LNCAP (cell line): Measurements from ENCODE around the gene TTLL8.

Experiments
- TF ChIP-seq, protein P1 (sequence below): fragments of 450-650 bp; IDR thresholded peaks from 2 replicates; pipeline ENCODE4 v1.5.1; 2017; ENCODE audit warnings: mild to moderate bottlenecking

Gene TTLL8

GRCh38 chr22:50081426-50082196 is 23.5 kb upstream of the TTLL8 start:
- TF ChIP-seq, protein P1, sequence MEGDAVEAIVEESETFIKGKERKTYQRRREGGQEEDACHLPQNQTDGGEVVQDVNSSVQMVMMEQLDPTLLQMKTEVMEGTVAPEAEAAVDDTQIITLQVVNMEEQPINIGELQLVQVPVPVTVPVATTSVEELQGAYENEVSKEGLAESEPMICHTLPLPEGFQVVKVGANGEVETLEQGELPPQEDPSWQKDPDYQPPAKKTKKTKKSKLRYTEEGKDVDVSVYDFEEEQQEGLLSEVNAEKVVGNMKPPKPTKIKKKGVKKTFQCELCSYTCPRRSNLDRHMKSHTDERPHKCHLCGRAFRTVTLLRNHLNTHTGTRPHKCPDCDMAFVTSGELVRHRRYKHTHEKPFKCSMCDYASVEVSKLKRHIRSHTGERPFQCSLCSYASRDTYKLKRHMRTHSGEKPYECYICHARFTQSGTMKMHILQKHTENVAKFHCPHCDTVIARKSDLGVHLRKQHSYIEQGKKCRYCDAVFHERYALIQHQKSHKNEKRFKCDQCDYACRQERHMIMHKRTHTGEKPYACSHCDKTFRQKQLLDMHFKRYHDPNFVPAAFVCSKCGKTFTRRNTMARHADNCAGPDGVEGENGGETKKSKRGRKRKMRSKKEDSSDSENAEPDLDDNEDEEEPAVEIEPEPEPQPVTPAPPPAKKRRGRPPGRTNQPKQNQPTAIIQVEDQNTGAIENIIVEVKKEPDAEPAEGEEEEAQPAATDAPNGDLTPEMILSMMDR, result no peak

- TF ChIP-seq, protein P1, result no peak
These were observed 22.0 kb upstream of the TTLL8 start for GRCh38 chr22:50080077-50080465.

DNA sequence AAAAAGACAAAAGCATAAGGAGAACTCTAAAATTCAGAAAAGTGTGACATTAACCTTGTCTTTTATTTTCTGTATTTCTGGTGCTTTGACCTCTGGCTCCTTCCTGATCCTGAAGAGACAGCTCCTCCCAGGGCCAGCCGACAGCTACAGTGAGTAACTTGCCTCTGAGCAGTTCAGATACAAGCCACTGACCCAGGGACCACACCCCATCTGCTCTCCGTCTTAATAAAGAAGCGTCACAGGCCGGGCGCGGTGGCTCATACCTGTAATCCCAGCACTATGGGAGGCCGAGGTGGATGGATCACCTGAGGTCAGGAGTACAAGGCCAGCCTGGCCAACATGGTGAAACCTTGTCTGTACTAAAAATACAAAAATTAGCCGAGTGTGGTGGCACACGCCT is 20.7 kb upstream of the TTLL8 start:
- TF ChIP-seq, protein P1, result no peak

DNA sequence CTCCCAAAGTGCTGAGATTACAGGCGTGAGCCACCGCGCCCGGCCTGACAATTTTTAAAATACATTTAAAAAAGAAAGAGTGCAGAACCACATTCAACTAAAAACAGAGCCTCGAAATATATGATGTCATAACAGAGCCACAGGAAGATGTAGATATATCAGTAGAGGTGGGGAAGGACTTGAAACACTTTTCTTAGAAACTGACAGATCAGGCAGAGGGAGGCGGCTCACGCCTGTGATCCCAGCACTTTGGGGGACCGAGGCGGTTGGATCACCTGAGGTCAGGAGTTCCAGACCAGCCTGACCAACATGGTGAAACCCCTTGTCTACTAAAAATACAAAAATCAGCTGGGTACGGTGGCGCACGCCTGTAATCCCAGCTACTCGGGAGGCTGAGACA is 20.1 kb upstream of the TTLL8 start:
- TF ChIP-seq, protein P1, result no peak

GRCh38 chr22:50076646-50077535 is 18.8 kb upstream of the TTLL8 start:
- TF ChIP-seq, protein P1, result no peak

DNA sequence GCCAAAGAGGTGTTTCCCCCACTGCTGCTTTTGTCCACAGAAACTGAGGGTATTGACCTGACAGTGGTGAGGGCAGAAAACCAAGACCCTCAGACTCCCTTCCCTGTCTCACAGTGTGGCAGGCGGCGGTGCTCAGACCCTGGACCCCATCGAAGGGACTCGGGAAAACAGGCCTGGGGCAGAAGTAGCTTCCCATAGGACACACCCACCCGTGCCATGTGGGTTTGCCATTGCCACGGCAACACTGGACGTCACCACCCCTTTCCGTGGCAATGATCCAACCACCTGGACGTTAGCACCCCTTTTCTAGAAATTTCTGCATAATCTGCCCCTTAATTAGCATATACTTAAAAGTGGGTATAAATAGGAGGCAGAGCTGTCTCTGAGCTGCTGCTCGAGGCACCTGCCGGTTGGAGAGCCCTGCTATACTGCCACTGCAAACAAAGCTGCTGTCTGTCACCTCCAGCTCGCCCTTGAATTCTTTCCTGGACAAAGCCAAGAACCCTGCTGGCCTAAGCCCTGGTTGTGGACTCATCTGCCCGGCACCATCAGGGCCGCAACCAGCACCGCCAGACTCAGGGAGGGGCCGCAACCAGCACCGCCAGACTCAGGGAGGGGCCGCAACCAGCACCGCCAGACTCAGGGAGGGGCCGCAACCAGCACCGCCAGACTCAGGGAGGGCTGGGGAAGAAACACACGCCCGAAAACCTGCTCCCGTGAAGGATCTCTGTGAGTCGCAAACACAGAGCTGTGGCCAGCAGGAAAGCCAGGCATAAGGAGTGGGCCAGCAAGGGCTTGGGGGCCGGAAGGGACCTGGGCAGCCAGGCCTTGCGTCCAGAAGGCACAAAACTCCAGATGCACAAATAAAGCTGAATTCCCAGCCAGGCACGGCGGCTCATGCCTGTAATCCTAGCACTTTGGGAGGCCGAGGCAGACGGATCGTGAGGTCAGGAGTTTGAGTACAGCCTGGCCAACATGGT is 16.7 kb upstream of the TTLL8 start:
- TF ChIP-seq, protein P1, result no peak

- TF ChIP-seq, protein P1, result no peak
These were observed 16.0 kb upstream of the TTLL8 start for GRCh38 chr22:50074056-50074455.
